HG02759 (cell line): ENCODE data around the gene CTSG.
"Not testable (repeated sequence)": the region's sequence is repeated elsewhere in the genome, so short reads cannot be mapped to it uniquely, and the experiment has no call there.

ENCODE experiments used
- ATAC-seq: cut with Tn5 transposase; IDR thresholded peaks from one replicate; pipeline ENCODE4 v1.9.1; 2021; ENCODE audit warnings: mild to moderate bottlenecking, moderate library complexity; ENCODE audit not compliant: unreplicated experiment

The CTSG gene, protein sequence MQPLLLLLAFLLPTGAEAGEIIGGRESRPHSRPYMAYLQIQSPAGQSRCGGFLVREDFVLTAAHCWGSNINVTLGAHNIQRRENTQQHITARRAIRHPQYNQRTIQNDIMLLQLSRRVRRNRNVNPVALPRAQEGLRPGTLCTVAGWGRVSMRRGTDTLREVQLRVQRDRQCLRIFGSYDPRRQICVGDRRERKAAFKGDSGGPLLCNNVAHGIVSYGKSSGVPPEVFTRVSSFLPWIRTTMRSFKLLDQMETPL

DNA sequence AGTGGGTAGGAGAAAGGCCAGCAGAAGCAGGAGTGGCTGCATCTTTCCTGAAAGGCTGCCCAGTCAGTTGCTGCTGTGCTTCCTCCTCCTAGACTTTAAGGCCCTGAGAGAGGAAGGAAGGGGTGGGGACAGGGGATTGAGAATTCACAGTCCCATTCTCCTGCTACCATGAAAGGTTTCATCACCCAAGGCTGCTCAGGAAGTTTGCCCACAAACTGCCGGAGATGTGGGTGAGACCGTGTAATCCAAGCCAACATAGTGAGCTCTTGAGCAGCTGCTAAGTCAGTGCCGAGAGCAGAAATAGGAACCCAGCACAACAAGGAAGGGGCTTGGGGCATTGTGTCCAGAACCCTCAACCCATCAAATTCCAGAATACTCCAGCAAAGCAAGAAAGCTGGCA lies at the start of gene CTSG:
Gene CTSG, minus strand, starts transcription at position 69 of the 400 bp plus-strand sequence. Its CDS starts 27 bp downstream, at position 42.
- ATAC-seq, result no peak

DNA sequence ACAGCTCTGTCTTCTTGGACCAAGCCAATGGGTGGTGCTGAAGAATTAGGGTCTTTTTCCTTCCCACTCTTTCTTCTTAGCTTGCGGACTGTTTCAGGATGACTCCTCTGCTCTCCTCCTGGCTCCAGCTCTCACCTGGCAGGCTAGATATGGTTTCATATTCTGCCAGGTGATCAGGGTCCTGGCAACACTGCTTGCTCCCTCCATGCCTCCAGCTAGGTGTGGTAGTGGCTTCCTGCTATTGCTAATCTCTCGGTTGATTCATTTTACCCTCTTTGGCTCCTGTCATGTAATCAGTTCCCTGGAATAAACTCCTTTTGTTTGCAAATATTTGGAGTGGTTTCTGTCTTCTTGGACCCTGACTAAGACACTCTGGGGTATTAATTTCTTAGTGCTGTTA lies 37.7 kb upstream of the CTSG start:
- no peak for ATAC-seq

DNA sequence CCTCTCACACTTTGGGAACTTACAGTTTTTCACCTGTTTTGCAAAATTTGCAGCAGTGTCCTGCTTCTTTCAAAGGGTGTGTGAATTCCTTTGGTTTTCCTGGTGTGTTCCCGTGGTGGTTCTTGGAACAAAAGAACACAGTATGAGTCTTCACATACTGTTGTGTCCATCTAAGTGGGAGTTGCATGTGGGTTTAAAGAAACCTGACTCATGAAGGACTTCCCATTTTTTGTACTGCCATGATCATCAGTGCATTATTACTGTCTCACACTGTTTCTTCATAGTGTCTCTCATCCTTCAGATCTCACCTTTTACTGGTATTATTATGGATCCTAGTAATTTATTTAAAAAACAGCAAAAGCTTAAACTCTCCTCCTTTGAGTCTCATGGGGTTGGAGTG lies 37.2 kb upstream of the CTSG start:
- no peak for ATAC-seq

DNA sequence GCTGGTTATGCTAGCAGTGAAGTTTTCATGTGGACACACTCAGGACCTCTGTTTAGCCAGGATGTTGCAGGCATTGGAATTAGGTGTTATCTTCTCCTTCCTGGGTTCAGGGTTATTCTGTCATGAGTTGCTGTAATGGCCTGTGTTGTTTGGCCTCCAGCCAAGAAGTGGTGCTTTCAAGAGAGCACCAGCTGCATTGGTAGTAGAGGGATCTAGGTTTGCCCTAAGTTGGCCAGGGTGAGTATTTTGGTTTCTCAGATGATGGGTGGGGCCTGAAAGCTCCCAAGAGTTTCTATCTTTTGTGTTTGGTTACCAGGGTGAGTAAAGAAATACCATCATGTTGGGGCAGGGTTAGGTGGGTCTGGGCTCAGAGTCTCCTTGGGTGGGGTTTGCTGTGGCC lies 36.1 kb upstream of the CTSG start:
- no peak for ATAC-seq

DNA sequence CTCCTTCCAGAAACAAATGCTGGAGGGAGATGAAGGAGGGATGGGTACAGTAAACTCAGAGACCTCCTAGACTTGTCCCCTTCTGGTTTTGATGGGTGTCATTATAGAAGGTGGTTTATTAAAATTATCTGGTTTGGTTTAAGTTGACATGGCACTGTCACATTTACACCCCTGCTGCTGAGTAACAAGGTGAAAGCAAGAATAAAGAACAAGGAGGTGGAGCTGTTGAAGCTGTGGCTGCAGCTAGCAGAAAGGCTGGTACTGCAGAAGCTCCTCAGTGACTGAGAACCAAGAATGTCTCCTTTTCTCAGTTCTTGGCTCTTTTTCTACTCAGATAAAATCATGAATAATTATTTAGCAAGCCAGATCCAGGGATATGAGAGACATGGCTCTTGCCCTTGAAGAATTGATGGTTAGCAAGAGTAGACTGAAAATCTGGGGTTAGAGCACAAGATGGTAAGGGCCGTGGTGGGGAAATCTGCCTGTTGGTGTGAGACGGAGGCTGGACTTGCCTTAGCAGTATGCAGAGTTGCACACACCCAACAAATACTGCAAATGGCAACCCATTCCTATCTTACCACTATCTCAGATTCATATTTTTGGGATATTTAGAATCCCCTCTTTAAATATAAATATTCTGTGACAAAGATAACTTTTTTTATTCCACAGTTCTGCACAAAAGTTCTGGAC lies 33.8 kb upstream of the CTSG start, which contains the start of gene GZMH:
Gene GZMH, minus strand, starts transcription at position 31 of the 690 bp plus-strand sequence. CDS start 72 bp downstream, outside the sequence.
- no peak for ATAC-seq

DNA sequence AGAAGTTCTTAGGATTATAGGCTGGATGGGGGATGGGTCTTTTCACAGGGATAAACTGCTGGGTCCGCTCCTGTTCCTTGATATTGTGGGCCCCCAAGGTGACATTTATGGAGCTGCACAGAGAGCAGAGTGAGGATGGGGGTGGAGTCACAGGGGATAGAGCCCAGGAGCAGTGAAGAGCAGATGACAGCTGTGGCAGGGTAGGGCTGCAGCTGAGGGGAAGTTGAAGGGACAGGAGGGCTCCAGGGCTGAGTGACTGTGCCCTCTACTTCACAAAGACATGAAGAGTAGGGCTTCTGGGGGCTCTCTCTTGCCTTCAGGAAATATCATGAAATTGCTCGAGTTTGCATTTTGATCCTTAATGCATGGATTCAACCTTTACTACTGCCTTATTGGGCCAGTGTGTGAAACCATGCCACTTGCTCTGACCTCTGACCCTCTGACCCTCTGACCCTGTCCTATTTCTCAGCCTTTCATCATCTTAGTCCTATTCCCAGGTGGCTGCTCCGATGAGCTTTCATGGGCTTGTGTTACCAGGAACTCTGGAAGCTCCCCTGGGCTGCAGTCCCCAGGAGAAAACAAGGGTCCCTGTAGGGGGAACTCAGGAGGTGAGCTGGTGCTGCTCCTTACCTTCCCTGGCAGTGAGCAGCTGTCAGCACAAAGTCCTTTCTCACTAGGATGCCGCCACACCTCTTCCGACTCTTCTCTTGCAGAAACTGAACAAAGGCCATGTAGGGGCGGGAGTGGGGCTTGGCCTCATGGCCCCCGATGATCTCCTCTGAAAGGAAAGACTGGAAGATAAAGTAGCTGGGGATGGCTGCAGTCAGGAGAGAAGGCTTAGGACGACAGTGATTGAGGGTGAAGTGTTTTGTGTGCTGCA lies 31.8 kb upstream of the CTSG start:
- no peak for ATAC-seq

DNA sequence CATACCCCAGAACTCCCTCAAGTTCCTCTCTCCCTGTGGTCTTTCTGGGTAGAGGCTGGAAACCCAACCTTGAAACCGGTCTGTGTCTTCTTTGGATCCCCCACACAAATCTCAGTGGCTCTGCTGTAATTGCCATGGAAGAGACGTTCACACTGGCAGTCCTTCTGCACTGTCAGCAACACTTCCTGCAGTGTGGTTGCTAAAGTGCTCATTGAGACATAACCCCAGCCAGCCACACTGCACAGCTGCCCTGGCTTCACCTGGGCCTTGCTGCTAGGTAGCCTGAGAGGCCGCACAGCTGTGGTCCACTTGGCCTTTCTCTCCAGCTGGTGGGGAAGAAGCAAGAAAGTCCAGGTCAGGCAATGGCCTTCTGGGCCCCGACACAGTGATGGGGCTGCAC lies 31.0 kb upstream of the CTSG start:
- no peak for ATAC-seq

DNA sequence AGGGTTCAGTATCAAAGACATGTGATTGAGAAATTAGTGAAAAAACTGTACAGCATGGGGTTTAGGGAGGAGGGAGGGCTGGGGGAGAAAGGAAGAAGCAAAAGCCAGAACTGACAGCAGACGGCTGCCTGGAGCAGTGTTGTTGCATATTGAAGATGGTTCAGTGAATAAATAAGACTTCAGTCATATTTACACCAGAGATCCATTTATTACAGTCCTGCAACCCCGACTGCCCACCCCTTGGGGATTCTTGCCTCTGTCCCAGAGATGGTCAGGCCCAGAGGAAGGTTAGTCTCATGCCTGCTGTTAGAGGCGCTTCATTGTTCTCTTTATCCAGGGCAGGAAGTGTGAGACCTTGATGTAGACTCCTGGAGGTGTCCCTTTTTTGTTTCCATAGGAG lies 30.2 kb upstream of the CTSG start:
- ATAC-seq, result no peak

DNA sequence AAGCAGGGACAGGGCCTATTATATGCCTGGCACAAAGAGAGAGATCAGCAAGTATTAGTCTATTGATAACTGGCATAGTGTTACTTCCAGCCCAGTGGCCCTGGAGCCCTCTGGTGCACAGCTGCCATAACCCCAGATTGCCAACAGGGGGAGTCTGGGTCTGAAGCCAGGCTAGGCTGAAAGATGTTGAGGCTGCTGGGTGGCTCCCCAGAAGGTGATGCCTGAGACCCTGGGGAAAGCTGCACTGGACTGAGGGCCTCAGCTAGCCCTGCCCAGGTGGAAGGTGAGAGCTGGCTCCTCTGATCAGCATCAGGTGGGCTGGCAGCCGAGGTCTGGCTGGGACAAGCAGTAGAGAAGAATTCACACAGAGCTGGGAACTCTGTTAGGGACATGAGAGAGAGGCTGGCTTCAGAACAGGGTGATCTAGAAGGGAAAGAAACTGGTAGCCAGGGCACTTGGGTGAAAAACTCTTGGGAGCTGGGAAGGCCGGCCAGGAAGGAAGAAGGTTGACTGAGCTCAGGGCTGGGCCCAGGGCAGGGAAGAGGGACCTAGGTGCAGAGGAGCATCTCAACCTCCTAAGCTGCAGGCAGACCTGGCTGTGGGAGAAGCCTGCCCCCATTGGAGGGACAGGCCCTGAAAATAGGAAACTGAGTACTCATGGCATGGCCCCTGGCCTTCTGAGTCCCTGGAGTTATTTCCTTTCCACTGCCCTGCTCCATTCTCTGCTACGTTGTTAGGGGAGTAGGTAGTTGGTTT lies 29.6 kb upstream of the CTSG start:
- ATAC-seq, result peak; percentile 93

DNA sequence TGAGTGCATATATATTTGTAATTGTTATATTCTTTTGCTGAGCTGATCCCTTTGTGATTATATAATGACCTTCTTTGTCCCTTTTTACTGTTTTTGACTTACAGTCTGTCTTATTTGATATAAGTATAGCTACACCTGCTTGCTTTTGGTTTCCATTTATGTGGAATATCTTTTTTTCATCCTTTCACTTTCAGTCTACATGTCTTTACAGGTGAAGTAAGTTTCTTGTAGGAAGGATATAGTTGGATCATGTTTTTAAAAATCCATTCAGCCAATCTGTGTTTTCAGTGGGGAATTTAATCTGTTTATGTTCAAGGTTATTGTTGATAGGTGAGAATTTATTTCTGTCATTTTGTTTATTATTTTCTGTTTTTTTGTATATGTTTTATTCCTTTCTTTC lies 21.4 kb upstream of the CTSG start:
- no peak for ATAC-seq

DNA sequence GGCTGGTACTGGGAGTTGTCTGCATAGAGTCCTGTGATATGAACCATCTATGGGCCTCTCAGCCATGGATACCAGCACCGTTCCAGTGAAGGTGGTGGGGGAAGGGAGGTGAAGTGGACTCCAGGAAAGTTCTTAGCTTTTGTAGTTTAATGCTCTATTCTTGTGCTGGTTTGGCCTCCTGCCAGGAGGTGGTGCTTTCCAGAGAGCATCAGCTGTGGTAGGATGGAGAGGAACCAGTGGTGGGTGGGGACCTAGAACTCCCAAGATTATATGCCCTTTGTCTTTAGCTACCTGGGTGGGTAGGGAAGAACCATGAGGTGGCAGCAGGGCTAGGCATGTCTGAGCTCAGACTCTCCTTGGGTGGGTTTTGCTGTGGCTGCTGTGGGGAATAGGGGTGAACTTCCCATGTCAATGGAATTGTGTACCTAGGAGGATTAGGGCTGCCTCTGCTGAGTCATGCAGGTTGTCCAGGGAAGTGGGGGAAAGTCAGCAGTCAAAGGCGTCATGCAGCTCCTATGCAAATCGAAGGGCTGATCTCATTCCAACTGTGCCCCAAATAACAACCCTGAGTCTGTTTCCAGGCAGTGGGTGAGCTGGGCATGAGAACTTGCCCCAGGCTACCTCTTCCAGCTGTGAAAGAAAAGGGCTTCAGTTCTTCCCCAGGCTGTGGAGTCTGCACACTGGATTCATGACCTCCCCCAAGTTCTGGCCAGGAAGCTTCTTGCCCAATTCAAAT lies 19.2 kb upstream of the CTSG start:
- no peak for ATAC-seq

DNA sequence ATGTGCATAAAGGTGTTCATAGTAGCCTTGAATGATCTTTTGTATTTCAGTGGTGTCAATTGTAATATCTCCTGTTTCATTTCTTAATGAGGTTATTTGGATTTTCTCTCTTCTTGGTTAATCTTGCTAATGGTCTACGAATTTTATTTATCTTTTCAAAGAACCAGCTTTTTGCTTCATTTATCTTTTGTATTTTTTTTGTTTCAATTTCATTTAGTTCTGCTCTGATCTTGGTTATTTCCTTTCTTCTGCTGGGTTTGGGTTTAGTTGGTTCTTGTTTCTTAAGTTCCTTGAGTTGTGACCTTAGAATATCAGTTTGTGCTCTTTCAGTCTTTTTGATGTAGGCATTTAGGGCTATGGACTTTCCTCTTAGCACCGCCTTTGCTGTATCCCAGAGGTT lies 15.0 kb upstream of the CTSG start:
- not testable (repeated sequence) for ATAC-seq

DNA sequence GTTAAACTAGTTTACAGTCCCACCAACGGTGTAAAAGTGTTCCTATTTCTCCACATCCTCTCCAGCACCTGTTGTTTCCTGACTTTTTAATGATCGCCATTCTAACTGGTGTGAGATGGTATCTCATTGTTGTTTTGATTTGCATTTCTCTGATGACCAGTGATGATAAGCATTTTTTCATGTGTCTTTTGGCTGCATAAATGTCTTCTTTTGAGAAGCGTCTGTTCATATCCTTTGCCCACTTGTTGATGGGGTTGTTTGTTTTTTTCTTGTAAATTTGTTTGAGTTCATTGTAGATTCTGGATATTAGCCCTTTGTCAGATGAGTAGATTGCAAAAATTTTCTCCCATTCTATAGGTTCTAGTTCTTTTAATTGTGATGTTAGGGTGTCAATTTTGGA lies 8.4 kb upstream of the CTSG start:
- ATAC-seq, result not testable (repeated sequence)

DNA sequence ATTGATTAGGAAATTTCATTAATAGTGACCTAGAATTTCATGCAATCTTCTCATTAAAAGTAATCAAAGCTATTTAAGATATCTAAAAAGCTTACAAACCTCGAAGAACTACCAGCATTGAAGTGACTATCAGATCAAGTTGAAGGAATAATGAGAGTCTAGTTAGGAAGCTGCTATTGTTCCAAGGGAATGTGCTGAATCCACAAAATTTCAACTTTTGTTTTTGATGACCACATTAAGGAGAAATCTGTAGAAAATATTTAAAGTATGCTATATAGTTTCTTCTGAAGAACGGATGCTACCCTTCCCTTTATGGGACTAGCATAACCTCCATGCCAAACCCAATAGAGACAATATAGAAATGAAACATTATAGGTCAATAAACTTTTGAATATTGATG lies 2.5 kb upstream of the CTSG start:
- ATAC-seq, result no peak

DNA sequence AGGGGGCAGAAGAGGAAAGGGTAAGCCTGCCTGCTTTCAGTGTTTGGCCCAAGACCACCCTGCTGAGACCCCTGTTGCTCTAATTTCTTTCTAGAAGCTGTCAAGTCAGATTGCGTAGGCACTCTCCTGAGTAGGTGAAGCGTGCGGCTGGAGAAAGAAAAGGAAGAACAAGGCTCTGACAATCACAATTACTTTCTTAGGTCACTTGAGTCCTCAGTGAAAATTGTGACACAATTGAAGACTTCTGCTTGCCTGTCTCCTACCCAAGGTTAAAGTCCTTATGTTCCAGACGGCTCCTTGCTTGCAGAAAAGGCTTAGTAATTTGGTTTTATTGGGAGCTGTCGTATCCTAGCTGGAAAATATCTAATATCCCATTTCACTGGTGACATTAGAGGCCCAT lies 721 bp upstream of the CTSG start:
- ATAC-seq, result no peak

DNA sequence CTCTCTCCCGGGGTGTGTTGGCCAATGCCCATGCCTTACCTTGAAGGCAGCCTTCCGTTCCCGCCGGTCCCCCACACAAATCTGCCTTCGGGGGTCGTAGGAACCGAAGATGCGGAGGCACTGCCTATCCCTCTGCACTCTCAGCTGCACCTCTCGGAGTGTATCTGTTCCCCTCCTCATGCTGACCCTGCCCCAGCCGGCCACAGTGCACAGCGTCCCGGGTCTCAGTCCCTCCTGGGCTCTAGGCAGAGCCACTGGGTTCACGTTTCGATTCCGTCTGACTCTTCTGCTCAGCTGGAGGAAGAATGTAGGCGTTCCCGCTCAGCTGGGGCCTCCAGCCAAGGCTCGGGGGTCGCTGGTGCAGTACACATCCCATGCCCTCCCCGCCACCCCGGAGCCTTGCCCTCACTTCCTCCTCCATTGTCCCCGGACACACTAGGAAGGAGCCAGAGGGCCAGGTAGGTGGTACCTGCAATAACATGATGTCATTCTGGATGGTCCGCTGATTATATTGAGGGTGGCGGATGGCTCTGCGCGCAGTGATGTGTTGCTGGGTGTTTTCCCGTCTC lies 1.8 kb downstream of the CTSG start:
- no peak for ATAC-seq

DNA sequence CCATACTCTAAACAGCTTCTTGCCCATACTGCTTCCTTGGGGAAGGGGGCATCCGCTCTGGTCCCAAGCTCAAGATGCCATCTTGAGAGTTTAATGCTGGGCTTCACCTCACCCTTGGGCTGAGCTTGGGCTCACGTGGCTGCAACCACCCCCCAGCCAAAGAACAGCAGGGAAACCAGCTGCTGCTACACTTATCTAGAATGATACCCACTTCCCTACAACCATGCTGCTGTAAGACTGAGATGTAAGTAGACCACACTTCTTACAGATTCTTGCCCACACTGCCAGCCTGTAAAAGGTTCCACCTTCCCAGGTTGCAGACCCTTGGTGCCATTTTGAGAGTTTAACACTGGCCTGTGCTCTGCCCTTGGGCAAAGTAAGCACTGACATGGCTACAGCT lies 9.7 kb downstream of the CTSG start:
- no peak for ATAC-seq

DNA sequence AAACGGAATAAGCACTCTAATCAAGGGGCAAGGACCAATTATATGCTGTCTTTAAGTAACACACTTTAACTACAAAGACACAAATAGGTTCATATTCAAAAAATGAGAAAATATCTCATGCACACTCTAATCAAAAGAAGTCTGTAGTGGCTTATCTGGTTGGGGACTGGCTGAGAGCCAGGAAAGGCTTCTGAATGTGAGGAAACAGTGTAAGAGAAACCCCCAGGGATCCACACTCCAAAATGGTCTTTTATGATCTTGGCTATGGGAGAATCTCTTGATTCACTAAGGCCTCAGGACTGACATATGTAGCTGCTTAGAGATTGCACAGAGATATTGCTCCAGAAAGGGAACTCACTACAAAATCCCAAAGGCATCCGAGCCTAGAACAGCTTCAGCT lies 10.3 kb downstream of the CTSG start:
- ATAC-seq, result no peak

DNA sequence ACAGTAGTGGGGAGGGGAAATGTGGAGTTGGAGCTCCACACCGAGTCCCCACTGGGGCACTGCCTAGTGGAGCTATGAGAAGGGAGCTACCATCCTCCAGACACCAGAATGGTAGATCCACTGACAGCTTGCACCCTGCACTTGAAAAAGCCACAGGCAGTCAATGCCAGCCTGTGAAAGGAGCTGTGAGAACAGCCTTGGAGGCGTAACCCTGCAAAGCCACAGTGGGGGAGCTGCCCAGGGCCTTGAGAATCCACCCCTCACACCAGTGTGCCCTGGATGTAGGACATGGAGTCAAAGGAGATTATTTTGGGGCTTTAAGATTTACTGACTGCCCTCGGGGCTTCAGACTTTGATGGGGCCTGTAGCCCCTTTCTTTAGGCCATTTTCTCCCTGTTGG lies 12.5 kb downstream of the CTSG start:
- ATAC-seq, result no peak

DNA sequence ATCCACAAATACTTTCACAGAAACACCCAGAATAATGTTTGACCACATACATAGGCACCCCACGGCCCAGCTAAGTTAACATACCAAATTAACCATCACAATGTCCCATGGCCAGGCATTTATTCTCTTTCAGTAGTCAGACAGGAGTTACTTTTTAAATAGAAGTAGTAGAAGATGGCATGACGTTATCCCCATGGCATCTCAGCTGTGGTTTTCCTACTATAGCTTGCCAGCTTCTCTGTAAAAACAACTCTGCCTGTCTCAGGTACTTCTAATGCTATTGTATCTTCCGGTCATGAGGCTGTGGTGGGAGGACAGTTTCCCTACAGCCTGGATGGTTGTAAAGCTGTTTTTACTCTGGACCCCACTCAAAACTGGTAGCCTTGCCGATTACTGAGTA lies 19.3 kb downstream of the CTSG start:
- no peak for ATAC-seq
